Measurements from ENCODE around the gene PRDM16. TPM values are rescaled to one million over a fixed set of nuclear protein-coding genes. Genes with fewer than 3 reads are reported as not detected.
A peak's percentile ranks its signal among the peaks of the same experiment; 100 is the strongest.

Gene PRDM16
- total RNA-seq, 1 donor from 2014 or later = 0.43 TPM

DNA sequence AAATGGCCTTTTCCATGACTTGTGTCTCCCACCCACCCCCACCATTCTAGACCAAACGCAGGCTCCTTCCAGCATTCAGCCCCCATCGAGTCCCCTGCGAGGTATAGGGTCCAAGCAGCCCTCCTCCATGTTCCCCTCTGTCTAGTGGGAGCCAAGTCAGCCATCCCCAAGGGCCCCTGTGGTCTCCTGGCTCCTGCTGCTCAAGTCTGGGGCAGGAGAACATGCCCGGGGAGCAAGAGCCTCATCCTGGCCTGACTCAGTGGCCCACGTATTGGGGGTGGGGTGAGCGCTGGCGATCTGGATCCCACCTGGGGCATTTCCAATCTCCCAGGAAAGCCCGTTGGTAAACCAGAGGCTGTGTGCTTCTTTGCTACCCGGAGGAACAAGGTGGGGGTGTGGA is 4.1 kb upstream of the PRDM16 start:
- no peak for FAIRE-seq
- H3K27ac ChIP-seq (ENCODE audit: low read depth, low read length) = no peak overlapping the region
- H3K9ac ChIP-seq (ENCODE audit: low read length) = no peak overlapping the region
- no peaks in the 10 kb centered on the region for H3K9me3 ChIP-seq (ENCODE audit: insufficient read depth, low read depth, low read length)
- H3K79me2 ChIP-seq (ENCODE audit: insufficient read depth, low read length) = peaks cover 11% of the 10 kb centered on the region
- H3K4me2 ChIP-seq (ENCODE audit: low read length) = no peak overlapping the region
- H3K27me3 ChIP-seq (ENCODE audit: insufficient read depth, low read length) = peaks cover 21% of the 10 kb centered on the region
- Mint-ChIP-seq H3K4me3 (ENCODE audit: unreplicated experiment) (no peak overlapping the region), H3K9me3 (ENCODE audit: unreplicated experiment) (no peaks in the 10 kb centered on the region), H3K27me3 (ENCODE audit: low read depth, unreplicated experiment) (peaks cover 45% of the 10 kb centered on the region), H3K27ac (ENCODE audit: unreplicated experiment) (no peak overlapping the region), H3K36me3 (ENCODE audit: low read depth, unreplicated experiment) (no peaks in the 10 kb centered on the region), H3K4me1 (ENCODE audit: low read depth, unreplicated experiment) (no peaks in the 10 kb centered on the region)
- peaks cover 5% of the 10 kb centered on the region for H3K4me1 ChIP-seq (ENCODE audit: insufficient read depth, low read length)
- H3K36me3 ChIP-seq (ENCODE audit: insufficient read depth, low read length) = no peaks in the 10 kb centered on the region
- TF ChIP-seq, protein P1, sequence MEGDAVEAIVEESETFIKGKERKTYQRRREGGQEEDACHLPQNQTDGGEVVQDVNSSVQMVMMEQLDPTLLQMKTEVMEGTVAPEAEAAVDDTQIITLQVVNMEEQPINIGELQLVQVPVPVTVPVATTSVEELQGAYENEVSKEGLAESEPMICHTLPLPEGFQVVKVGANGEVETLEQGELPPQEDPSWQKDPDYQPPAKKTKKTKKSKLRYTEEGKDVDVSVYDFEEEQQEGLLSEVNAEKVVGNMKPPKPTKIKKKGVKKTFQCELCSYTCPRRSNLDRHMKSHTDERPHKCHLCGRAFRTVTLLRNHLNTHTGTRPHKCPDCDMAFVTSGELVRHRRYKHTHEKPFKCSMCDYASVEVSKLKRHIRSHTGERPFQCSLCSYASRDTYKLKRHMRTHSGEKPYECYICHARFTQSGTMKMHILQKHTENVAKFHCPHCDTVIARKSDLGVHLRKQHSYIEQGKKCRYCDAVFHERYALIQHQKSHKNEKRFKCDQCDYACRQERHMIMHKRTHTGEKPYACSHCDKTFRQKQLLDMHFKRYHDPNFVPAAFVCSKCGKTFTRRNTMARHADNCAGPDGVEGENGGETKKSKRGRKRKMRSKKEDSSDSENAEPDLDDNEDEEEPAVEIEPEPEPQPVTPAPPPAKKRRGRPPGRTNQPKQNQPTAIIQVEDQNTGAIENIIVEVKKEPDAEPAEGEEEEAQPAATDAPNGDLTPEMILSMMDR (IDR thresholded peaks at IDR 0.05; ENCODE audit: insufficient read depth, low read depth, low read length) = no peak
- TF ChIP-seq EZH2 (IDR thresholded peaks at IDR 0.05; ENCODE audit: insufficient read depth, low read length) = no peak
- peaks cover 26% of the 10 kb centered on the region for H4K20me1 ChIP-seq (ENCODE audit: insufficient read depth, low read length)
- H3K4me3 ChIP-seq (ENCODE audit: insufficient read depth, low read depth, low read length) = no peak overlapping the region
- DNase-seq (ENCODE audit: low read depth) = no peak
- H2AFZ ChIP-seq (ENCODE audit: low read depth, low read length) = no peak overlapping the region

DNA sequence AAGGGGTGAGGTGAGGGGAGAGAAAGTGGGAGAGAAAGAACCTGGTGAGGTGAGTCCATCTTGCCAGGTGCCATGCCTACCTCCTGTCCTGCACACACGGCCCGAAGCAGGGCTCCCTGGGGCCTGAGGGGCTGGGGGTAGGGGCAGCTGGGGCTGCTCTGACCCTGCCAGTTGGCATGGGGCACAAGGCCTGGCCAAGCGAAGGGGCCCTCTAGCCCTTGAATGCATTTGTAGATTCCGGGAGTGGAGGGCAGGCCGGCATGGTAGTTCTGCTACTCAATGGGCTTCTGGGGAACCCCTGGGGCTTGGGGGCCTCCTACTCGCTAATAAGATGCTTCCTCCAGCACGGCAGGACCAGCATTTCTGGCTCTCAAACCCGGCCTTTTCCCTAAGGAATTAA is 3.6 kb upstream of the PRDM16 start:
- H3K4me3 ChIP-seq (ENCODE audit: insufficient read depth, low read depth, low read length) = no peak overlapping the region
- TF ChIP-seq EZH2 (IDR thresholded peaks at IDR 0.05; ENCODE audit: insufficient read depth, low read length) = no peak
- TF ChIP-seq, protein P1 (IDR thresholded peaks at IDR 0.05; ENCODE audit: insufficient read depth, low read depth, low read length) = no peak
- H3K9ac ChIP-seq (ENCODE audit: low read length) = no peak overlapping the region
- H4K20me1 ChIP-seq (ENCODE audit: insufficient read depth, low read length) = peaks cover 26% of the 10 kb centered on the region
- no peaks in the 10 kb centered on the region for H3K36me3 ChIP-seq (ENCODE audit: insufficient read depth, low read length)
- H2AFZ ChIP-seq (ENCODE audit: low read depth, low read length) = no peak overlapping the region
- H3K79me2 ChIP-seq (ENCODE audit: insufficient read depth, low read length) = peaks cover 11% of the 10 kb centered on the region
- no peak for DNase-seq (ENCODE audit: low read depth)
- Mint-ChIP-seq H3K9me3 (ENCODE audit: unreplicated experiment) (no peaks in the 10 kb centered on the region), H3K4me3 (ENCODE audit: unreplicated experiment) (no peak overlapping the region), H3K27ac (ENCODE audit: unreplicated experiment) (no peak overlapping the region), H3K27me3 (ENCODE audit: low read depth, unreplicated experiment) (peaks cover 45% of the 10 kb centered on the region), H3K4me1 (ENCODE audit: low read depth, unreplicated experiment) (no peaks in the 10 kb centered on the region), H3K36me3 (ENCODE audit: low read depth, unreplicated experiment) (no peaks in the 10 kb centered on the region)
- H3K27me3 ChIP-seq (ENCODE audit: insufficient read depth, low read length) = peaks cover 20% of the 10 kb centered on the region
- no peak overlapping the region for H3K27ac ChIP-seq (ENCODE audit: low read depth, low read length)
- no peaks in the 10 kb centered on the region for H3K9me3 ChIP-seq (ENCODE audit: insufficient read depth, low read depth, low read length)
- H3K4me1 ChIP-seq (ENCODE audit: insufficient read depth, low read length) = peaks cover 5% of the 10 kb centered on the region
- FAIRE-seq = no peak
- no peak overlapping the region for H3K4me2 ChIP-seq (ENCODE audit: low read length)

DNA sequence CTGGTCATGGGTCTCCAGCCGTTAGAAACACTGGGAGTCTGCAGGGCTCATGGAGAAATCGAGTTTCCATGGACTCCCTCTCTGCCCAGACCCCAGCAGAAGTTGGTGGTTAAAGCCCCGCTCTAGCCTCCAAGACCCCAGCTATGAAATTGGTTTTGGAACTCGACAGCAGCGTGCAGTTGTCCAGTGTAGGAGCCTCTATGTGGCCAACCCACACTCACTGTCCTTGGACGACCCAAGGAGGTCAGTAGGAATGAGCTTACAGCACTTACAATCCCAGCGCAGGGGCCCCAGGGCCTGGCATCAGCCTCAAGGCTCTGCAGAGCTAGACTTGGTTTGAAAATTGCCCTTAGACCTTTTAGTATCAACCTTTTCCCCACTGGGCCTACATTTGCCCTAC is 3.2 kb upstream of the PRDM16 start:
- H3K9me3 ChIP-seq (ENCODE audit: insufficient read depth, low read depth, low read length) = no peaks in the 10 kb centered on the region
- H3K4me2 ChIP-seq (ENCODE audit: low read length) = peak overlapping the region; percentile 83
- H3K27me3 ChIP-seq (ENCODE audit: insufficient read depth, low read length) = peaks cover 20% of the 10 kb centered on the region
- no peak overlapping the region for H3K27ac Mint-ChIP-seq (ENCODE audit: unreplicated experiment)
- DNase-seq (ENCODE audit: low read depth) = no peak
- no peak overlapping the region for H2AFZ ChIP-seq (ENCODE audit: low read depth, low read length)
- FAIRE-seq = no peak
- H3K9ac ChIP-seq (ENCODE audit: low read length) = no peak overlapping the region
- peaks cover 7% of the 10 kb centered on the region for H3K4me1 ChIP-seq (ENCODE audit: insufficient read depth, low read length)
- H3K4me3 ChIP-seq (ENCODE audit: insufficient read depth, low read depth, low read length) = no peak overlapping the region
- H3K79me2 ChIP-seq (ENCODE audit: insufficient read depth, low read length) = peaks cover 14% of the 10 kb centered on the region
- H3K36me3 ChIP-seq (ENCODE audit: insufficient read depth, low read length) = no peaks in the 10 kb centered on the region
- H3K4me3 Mint-ChIP-seq (ENCODE audit: unreplicated experiment) = peak overlapping the region; percentile 50
- H4K20me1 ChIP-seq (ENCODE audit: insufficient read depth, low read length) = peaks cover 26% of the 10 kb centered on the region
- TF ChIP-seq, protein P1 (IDR thresholded peaks at IDR 0.05; ENCODE audit: insufficient read depth, low read depth, low read length) = no peak
- no peak for TF ChIP-seq EZH2 (IDR thresholded peaks at IDR 0.05; ENCODE audit: insufficient read depth, low read length)
- H3K27ac ChIP-seq (ENCODE audit: low read depth, low read length) = no peak overlapping the region
- no peaks in the 10 kb centered on the region for H3K36me3 Mint-ChIP-seq (ENCODE audit: low read depth, unreplicated experiment)
- no peaks in the 10 kb centered on the region for H3K9me3 Mint-ChIP-seq (ENCODE audit: unreplicated experiment)
- no peaks in the 10 kb centered on the region for H3K4me1 Mint-ChIP-seq (ENCODE audit: low read depth, unreplicated experiment)
- H3K27me3 Mint-ChIP-seq (ENCODE audit: low read depth, unreplicated experiment) = peaks cover 43% of the 10 kb centered on the region

Data from astrocyte (in vitro differentiated cells and primary cell).